Type B pancreatic cell (in vitro differentiated cells): ENCODE measurements around the gene ALAS1. TPM values are rescaled to one million over a fixed set of nuclear protein-coding genes. Genes with fewer than 3 reads are reported as not detected.

Experiments used
- DNase-seq: peaks from one replicate; pipeline ENCODE4 v3.0.0; 2021; ENCODE audit warnings: mixed read lengths; ENCODE audit not compliant: unreplicated experiment; ENCODE audit errors: extremely low spot score
- H3K27ac Mint-ChIP-seq: 2 replicates; pipeline ENCODE4 v1.8.0; 2021; ENCODE audit warnings: mild to moderate bottlenecking, mixed read lengths
- H3K27me3 Mint-ChIP-seq: 2 replicates; pipeline ENCODE4 v1.8.0; 2021; ENCODE audit warnings: mixed read lengths
- H3K36me3 Mint-ChIP-seq: 2 replicates; pipeline ENCODE4 v1.8.0; 2021; ENCODE audit warnings: mixed read lengths
- H3K4me1 Mint-ChIP-seq: one replicate; pipeline ENCODE4 v1.8.0; 2021; ENCODE audit warnings: mixed read lengths; ENCODE audit not compliant: unreplicated experiment
- H3K4me3 Mint-ChIP-seq: 2 replicates; pipeline ENCODE4 v1.8.0; 2021; ENCODE audit warnings: mild to moderate bottlenecking, mixed read lengths
- H3K9me3 Mint-ChIP-seq: 2 replicates; pipeline ENCODE4 v1.8.0; 2021; ENCODE audit warnings: mixed read lengths
- total RNA-seq: library from RNA; stranded (reverse); gene quantifications from 2 replicates; pipeline ENCODE4 v1.2.1, GENCODE V29; 2021; ENCODE audit warnings: low replicate concordance
- TF ChIP-seq, protein P1 (sequence below): fragments of 200-600 bp; sonication (generic); conservative IDR thresholded peaks from 2 replicates; pipeline ENCODE4 v1.5.0; 2021; ENCODE audit warnings: antibody characterized with exemption, mild to moderate bottlenecking

Gene ALAS1
- total RNA-seq, 1 donor from 2014 or later, result 57.1 TPM

DNA sequence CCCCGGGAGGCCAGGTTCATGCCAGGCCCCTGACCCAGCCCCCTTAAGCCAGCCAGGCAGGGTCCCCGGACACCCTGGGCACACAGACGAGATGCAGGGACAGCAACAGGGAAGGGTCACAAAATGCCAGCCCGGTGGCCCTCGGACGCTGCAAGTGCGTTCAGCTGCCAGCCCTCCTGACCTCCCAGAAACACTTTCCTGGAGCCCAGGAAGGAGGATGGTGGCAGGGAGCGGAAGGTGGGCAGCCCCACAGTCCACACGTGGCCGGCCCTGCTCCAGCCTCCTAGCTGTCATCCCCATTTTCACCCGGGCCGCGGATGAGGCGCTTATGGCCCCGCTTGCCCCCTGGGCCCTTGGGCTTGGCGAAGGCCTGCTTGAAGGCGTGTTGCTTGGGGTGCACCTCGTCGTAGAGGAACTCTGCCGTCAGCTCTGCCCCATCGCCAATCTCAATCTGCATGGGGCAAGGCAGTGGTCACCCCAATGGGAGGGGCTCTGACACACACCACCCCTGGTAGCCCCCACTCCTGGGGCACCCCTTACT lies 30.9 kb downstream of the ALAS1 start:
- TF ChIP-seq, protein P1, sequence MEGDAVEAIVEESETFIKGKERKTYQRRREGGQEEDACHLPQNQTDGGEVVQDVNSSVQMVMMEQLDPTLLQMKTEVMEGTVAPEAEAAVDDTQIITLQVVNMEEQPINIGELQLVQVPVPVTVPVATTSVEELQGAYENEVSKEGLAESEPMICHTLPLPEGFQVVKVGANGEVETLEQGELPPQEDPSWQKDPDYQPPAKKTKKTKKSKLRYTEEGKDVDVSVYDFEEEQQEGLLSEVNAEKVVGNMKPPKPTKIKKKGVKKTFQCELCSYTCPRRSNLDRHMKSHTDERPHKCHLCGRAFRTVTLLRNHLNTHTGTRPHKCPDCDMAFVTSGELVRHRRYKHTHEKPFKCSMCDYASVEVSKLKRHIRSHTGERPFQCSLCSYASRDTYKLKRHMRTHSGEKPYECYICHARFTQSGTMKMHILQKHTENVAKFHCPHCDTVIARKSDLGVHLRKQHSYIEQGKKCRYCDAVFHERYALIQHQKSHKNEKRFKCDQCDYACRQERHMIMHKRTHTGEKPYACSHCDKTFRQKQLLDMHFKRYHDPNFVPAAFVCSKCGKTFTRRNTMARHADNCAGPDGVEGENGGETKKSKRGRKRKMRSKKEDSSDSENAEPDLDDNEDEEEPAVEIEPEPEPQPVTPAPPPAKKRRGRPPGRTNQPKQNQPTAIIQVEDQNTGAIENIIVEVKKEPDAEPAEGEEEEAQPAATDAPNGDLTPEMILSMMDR, result no peak
- DNase-seq, result no peak
- Mint-ChIP-seq H3K27ac (no peak overlapping the region), H3K4me3 (no peak overlapping the region), H3K27me3 (no peaks in the 10 kb centered on the region), H3K36me3 (no peaks in the 10 kb centered on the region), H3K4me1 (no peaks in the 10 kb centered on the region), H3K9me3 (no peaks in the 10 kb centered on the region)

DNA sequence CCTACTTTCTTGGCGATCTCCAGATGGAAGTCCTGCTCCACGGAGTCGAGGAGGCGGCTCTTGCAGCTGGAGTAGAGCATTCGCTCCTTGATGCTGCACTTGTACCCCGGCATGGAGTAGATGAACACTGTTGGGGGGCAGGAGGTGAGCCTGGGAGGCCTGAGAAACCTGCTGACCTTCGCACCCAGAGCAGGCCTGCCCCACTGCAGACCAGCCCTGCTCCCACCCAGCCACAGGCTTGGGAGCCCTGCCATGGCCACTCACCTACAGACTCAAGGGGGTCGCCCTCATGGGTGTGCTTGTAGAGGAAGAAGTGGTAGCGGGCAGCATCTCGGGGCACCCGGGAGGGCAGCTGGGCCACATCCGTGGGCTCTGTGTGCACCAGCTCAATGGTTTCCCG lies 31.7 kb downstream of the ALAS1 start:
- H3K4me3 Mint-ChIP-seq, result no peak overlapping the region
- no peaks in the 10 kb centered on the region for H3K4me1 Mint-ChIP-seq
- H3K36me3 Mint-ChIP-seq, result no peaks in the 10 kb centered on the region
- H3K9me3 Mint-ChIP-seq, result no peaks in the 10 kb centered on the region
- no peak for DNase-seq
- no peaks in the 10 kb centered on the region for H3K27me3 Mint-ChIP-seq
- no peak overlapping the region for H3K27ac Mint-ChIP-seq
- TF ChIP-seq, protein P1, result no peak

DNA sequence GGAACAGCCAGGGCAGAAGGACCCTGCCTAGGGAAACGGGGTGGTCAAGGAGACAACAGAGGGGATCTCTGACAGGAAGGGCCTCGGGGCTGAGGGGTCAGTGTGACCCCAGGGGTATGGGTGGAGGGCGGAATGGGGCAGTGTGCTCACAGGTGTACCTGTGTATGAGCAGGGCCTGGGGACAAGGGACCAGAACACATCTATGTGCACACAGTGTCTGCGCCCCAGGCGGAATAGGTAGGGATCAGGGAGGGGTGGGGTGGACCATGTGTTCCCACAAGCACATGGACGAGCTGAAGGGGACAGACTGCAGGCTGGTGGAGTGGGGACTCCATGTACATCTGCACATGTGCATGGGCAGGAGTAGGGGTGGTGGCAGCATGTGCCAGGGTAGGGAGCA lies 32.5 kb downstream of the ALAS1 start:
- no peaks in the 10 kb centered on the region for H3K4me1 Mint-ChIP-seq
- no peak overlapping the region for H3K27ac Mint-ChIP-seq
- DNase-seq, result no peak

DNA sequence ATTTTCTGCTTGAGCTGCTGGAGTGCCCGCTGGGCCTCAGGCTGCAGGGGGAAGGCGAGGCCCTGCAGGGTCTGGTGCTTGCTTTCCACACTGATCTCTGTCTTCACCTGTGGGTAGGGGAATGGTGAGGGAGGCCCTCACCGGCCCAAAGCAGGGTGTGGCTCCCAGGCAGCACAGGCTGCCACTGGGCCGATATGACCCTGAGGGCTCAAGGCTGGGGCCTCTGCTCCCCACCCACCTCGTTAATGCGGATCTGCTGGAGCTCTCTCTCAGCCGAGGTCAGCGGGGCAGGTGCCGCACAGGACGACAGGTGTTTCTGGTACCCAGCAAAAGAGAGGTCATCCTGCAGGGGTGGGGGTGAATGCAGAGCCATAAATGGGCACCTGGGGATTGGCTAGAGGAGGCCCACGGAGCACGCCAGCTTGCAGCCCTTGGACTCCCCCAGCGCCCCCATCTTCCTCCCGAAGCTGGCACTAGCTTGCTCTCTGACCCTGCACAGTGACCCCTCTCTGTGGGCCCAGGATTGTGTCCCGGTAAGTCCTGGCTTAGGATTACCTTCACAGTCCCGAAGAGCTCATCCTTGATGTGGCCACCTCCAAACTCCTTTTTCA lies 33.0 kb downstream of the ALAS1 start:
- no peaks in the 10 kb centered on the region for H3K9me3 Mint-ChIP-seq
- H3K36me3 Mint-ChIP-seq, result no peaks in the 10 kb centered on the region
- DNase-seq, result no peak
- H3K4me1 Mint-ChIP-seq, result no peaks in the 10 kb centered on the region
- H3K27ac Mint-ChIP-seq, result no peak overlapping the region
- TF ChIP-seq, protein P1, result no peak
- H3K27me3 Mint-ChIP-seq, result no peaks in the 10 kb centered on the region
- no peak overlapping the region for H3K4me3 Mint-ChIP-seq

More for the DNA sequence above, 32.5 kb downstream of the ALAS1 start:
- TF ChIP-seq, protein P1, result no peak
- Mint-ChIP-seq H3K9me3 (no peaks in the 10 kb centered on the region), H3K4me3 (no peak overlapping the region), H3K27me3 (no peaks in the 10 kb centered on the region), H3K36me3 (no peaks in the 10 kb centered on the region)

DNA sequence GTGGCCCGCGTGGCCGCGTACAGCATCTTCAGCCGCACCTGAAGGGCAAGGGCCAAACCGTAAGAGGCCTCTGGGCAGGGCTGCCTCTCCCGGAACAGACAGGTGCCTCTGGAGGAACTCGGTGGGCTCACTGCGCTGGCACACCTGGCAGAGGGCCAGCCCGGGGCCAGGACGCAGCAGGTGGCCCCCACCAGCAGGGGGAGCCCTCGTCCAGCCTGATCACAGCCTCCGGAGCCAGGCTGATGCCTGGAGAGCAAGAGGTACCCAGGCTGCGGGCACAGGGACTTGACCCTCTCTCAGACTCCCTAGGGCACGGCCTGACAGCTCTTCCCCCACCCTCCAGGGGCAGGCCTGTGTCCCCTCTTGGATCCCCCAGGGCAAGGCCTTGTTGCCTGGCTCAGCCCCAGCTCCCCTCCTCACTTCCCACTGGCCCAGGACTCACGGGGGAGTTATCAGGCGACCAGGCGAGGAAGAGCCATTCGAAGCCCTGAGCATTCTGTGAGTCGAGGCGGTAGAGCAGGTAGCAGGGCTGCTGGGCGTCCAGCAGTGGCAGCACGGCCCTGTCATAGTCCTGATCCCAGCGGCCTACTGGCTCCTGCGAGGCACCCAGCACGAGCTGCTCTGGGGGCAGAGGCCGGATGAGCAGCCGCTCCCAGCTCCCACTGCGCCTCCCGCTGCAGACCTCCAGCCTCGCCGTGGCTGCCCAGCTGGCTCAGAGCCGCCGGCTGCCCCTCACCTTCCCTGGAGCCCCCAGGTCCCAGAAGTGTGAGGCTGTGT lies 33.7 kb downstream of the ALAS1 start:
- H3K27me3 Mint-ChIP-seq, result no peaks in the 10 kb centered on the region

More for the DNA sequence above, 33.7 kb downstream of the ALAS1 start:
- peak; percentile 84 for DNase-seq
- H3K4me3 Mint-ChIP-seq, result no peak overlapping the region
- no peaks in the 10 kb centered on the region for H3K36me3 Mint-ChIP-seq
- H3K4me1 Mint-ChIP-seq, result no peaks in the 10 kb centered on the region
- no peak overlapping the region for H3K27ac Mint-ChIP-seq
- H3K9me3 Mint-ChIP-seq, result no peaks in the 10 kb centered on the region
- TF ChIP-seq, protein P1, result peak; percentile 83
